Retinal pigment epithelial cell (primary cell): ENCODE data around the gene C3orf20.

Source experiments
- DNase-seq: peaks from one replicate; pipeline ENCODE4 v3.0.0-alpha.2; 2010; ENCODE audit warnings: low read depth
- H3K4me3 ChIP-seq: 2 replicates; pipeline ENCODE4 v1.5.1; 2011; ENCODE audit warnings: mild to moderate bottlenecking, low read length, control low read depth, moderate library complexity
- CTCF ChIP-seq: conservative IDR thresholded peaks from 2 replicates; pipeline ENCODE4 v1.5.1; 2011; ENCODE audit warnings: low read depth, low read length, control low read depth, inconsistent platforms

The C3orf20 gene

GRCh38 chr3:14674841-14675240, at the start of gene C3orf20:
Gene C3orf20 (plus strand): TSS chr3:14675141. CDS start chr3:14682714, 7,573 bp downstream.
- no peak within 1 kb of the TSS for H3K4me3 ChIP-seq
- no peak for DNase-seq
- no peak for TF ChIP-seq CTCF

GRCh38 chr3:14625443-14625842, 49.5 kb upstream of the C3orf20 start:
- TF ChIP-seq CTCF: no peak
- H3K4me3 ChIP-seq: no peak overlapping the region
- no peak for DNase-seq

GRCh38 chr3:14627815-14628214, 47.1 kb upstream of the C3orf20 start:
- no peak for TF ChIP-seq CTCF
- DNase-seq: no peak
- no peak overlapping the region for H3K4me3 ChIP-seq

- no peak overlapping the region for H3K4me3 ChIP-seq
- DNase-seq: no peak
- TF ChIP-seq CTCF: no peak
Observed at GRCh38 chr3:14628406-14628805, 46.5 kb upstream of the C3orf20 start.

GRCh38 chr3:14630404-14631100, 44.4 kb upstream of the C3orf20 start:
- no peak for DNase-seq
- no peak for TF ChIP-seq CTCF
- H3K4me3 ChIP-seq: no peak overlapping the region

- H3K4me3 ChIP-seq: no peak overlapping the region
- DNase-seq: no peak
- no peak for TF ChIP-seq CTCF
Observed at GRCh38 chr3:14631101-14631497, 43.8 kb upstream of the C3orf20 start.

GRCh38 chr3:14631687-14632441, 43.1 kb upstream of the C3orf20 start:
- no peak for TF ChIP-seq CTCF
- H3K4me3 ChIP-seq: no peak overlapping the region
- no peak for DNase-seq
